HG03520 (cell line): ENCODE measurements around the gene SEPTIN1.
A peak's percentile ranks its signal among the peaks of the same experiment; 100 is the strongest.
"Not testable (repeated sequence)": the region's sequence is repeated elsewhere in the genome, so short reads cannot be mapped to it uniquely, and the experiment has no call there.

Source experiments
- ATAC-seq: cut with Tn5 transposase; IDR thresholded peaks from one replicate; pipeline ENCODE4 v1.9.1; 2021; ENCODE audit warnings: mild to moderate bottlenecking, moderate library complexity; ENCODE audit not compliant: unreplicated experiment

The SEPTIN1 gene

DNA sequence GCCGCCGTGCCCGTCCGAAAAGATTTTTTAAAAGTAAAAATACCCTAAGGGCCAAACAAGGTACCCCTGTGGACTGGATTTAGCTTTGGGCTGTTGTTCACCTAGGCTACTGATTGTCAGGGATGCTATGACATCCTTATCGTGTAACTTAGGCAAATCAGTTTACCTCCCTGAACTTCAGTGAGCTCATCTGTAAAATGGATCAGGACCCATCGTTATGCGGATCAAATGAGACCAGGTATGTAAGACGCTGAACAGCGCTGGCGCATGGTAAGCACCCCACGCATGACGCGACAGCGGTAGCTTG lies 24.4 kb upstream of the SEPTIN1 start:
- no peak for ATAC-seq

DNA sequence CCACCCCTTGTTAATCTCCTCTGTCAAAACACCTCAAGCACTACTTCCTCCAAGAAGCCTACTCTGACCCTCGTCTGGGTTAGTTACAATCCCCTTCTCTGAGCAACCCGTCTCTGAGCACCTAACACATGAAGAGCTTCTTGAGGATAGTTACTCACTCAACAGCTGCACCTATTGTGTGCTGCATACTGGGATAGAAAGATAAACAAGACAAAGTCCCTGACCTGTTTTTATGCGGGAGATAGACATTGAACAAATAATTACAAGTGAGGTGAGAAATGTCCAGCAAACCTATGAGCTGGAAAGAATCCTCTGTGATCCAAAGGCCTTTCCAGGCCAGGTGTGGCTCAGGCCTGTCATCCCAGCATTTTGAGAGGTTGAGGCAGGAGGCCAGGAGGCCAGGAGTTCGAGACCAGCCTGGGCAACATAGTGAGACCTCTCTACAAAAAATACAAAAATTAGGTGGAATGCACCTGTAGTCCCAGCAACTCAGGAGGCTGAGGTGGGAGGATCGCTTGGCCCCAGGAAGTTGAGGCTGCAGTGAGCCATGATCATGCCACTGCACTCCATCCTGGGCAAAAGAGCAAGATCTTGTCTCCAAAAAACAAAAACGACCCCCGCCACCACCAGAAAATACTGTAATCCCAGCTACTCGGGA lies 19.5 kb upstream of the SEPTIN1 start:
- ATAC-seq, result no peak

DNA sequence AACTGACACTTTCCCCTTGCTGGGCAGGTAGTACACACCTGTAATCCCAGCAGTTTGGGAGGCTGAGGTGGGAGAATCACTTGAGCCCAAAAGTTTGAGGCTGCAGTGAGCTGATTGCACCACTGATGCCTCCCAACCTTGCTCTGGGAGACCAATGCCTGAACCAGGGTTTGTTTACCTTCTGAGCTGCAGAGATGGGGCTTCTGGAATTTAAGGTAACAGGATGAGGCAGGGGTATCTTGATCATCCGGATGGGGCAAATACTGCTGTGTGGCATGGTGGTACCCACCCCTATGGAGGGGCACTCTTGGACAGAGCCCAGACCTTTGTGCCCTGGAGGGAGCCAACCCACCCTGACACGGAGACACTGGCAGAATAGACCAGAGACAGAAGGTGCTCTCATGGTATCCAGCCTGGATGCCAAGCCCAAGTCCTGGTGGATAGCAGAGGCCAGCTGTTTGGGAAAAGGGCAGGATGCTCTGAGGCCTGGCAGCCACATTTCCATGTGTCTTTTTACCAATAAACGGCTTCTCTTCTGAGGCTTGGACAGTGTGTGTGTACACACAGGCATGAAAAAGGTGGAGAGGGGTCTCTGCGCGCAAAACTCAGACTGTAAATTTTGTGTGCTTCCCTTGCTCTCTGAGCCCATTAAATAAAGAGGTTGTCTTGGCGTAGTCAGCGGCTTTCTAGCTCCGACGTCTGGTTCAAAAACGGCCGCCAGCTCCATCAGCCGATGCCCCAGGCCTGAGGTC lies 17.2 kb upstream of the SEPTIN1 start:
- no peak for ATAC-seq

DNA sequence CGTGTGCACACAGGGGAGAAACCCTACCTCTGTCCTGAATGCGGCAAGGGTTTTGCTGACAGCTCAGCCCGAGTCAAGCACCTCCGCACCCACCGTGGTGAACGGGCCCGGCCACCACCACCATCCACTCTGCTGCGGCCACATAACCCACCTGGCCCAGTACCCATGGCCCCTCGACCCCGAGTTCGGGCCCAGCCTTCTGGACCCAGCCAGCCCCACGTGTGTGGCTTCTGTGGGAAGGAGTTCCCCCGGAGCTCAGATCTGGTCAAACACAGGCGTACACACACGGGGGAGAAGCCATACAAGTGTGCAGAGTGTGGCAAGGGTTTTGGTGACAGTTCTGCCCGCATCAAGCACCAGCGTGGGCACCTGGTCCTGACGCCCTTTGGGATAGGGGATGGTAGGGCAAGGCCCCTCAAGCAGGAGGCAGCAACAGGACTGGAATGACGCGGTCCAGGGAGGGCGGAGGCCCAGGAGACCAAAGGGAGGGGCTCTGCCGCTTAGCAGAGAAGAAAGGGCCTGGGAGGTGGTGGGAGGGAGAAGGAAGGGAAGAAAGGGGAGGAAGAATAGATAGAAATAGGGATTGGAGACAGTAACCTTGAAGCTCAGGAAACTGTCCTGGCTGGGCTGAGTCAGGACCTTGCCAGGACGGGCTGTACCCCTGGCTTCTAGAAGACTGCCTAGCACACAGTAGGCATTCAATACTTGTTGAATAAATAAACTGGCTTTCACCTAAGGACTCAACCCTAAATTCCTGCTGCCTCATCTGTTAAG lies 16.5 kb upstream of the SEPTIN1 start:
- no peak for ATAC-seq

DNA sequence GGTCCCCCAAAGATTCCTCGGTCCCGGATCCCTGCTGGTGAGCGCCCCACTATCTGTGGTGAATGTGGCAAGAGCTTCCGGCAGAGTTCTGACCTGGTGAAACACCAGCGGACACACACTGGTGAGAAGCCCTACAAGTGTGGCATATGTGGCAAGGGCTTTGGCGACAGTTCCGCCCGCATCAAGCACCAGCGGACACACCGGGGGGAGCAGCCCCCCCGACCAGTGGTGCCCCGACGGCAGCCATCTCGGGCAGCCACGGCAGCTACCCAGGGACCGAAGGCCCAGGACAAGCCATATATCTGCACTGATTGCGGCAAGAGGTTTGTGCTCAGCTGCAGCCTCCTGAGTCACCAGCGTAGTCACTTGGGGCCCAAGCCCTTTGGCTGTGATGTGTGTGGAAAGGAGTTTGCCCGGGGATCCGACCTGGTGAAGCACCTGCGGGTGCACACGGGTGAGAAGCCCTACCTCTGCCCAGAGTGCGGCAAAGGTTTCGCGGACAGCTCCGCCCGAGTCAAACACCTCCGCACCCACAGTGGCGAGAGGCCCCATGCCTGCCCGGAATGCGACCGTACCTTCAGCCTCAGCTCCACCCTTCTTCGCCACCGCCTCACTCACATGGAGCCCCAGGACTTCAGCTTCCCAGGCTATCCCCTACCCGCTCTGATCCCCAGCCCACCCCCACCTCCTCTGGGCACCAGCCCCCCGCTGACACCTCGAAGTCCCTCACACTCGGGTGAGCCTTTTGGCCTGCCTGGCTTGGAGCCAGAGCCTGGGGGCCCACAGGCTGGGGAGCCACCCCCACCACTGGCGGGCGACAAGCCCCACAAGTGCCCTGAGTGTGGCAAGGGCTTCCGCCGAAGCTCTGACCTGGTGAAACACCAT lies 15.7 kb upstream of the SEPTIN1 start:
- ATAC-seq, result no peak

DNA sequence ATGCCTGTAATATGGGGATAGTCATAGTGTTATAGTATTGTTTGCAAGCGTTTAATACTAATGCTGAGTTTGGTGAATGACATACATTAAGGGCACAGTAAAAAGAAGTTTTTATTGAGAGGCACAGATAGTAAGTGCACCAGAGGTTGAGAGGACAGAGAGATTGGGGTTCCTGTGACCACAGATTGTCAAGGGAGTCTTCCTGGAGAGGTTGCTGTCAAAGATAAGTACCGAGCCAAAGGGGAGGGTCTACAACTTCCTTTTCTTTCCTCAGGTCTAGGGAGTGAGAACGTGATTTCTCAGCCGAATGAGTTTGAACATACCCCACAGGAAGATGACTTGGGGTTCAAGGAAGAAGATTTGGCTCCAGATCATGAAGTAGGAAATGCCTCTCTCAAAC lies 14.7 kb upstream of the SEPTIN1 start:
- no peak for ATAC-seq

DNA sequence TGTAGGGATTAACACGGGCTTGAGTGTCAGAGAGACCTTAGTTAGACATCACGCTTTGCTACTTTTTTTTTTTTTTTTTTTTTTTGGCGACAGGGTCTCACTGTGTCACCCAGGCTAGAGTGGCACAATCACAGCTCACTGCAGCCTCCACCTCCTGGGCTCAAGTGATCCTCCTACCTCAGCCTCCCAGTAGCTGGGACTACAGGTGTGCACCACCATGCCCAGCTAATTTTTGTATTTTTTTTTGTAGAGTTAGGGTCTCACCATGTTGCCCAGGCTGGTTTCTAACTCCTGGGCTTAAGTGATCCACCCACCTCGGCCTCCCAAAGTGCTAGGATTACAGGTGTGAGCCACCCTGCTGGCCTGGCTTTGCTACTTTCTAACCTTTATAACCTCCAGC lies 14.3 kb upstream of the SEPTIN1 start:
- not testable (repeated sequence) for ATAC-seq

DNA sequence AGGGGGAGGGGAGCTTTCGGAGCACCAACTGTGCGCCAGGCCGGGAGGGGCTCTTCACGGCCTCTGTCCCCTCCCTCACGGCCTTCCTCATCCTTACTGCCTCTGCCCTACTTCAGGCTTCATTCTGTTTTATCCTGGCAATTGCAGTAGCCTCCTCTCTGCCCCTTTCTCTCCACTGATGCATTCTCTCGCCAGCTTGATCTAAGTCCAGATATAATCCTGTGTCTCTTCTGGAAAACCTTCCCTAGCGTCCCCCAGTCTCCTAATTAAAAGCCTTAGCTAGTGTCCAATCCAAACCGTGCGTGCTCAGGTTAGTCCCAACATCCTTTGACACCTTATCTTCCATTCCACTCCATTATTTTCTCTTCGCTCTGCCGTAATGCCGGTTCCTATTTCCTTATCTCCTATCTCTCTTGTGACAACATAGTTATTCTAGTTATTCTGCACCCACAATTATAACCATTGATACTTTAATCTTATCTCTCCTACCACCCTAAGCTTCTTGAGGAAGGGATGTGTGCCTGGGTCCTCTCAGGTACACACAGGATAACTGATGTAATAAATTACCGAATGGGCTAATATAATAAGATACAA lies 13.7 kb upstream of the SEPTIN1 start:
- no peak for ATAC-seq

DNA sequence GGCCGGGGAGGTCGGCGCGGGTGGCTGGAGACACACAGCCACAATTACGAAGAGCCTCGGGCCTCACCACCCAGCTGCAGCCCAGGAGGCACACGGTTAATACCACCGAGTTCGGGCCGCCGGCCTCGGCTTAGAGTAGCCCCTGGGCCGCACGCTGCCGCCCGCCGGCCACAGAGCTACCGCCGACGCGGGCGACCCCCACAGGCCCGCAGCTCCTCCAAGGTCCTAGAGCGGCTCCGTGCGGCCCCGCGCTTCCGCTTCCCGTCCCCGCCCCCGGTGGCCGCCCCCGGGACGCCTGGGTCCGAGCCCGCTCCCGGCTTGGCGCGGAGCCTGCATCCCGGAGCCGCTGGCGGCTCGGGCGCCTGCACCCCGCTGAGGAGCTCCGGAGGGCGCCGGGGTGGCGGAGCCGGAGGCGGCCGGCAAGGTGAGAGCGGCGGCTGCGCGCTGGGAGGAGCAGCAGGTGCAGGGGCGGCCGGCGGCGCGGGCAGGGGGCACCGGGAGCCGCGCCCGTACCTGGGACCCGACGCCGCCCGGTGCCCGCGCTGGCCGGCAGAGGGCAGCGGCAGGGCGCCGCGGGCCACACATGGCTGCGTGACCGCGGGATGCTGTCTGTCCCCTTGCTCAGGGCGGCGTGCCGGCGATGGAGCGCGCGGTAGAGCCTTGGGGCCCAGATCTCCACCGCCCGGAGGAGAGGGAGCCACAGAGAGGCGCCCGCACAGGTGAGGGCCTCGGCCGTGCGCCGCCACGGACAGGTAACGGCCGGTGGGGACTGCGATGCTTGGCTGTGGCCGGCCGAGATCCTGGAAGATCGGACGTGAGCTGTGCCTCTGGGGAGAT lies 13.0 kb upstream of the SEPTIN1 start, which contains the start of gene ZNF48:
Gene ZNF48, plus strand, starts transcription at position 266 of the 837 bp plus-strand sequence. Its CDS starts 375 bp downstream, at position 641.
- peak; percentile 36 for ATAC-seq

DNA sequence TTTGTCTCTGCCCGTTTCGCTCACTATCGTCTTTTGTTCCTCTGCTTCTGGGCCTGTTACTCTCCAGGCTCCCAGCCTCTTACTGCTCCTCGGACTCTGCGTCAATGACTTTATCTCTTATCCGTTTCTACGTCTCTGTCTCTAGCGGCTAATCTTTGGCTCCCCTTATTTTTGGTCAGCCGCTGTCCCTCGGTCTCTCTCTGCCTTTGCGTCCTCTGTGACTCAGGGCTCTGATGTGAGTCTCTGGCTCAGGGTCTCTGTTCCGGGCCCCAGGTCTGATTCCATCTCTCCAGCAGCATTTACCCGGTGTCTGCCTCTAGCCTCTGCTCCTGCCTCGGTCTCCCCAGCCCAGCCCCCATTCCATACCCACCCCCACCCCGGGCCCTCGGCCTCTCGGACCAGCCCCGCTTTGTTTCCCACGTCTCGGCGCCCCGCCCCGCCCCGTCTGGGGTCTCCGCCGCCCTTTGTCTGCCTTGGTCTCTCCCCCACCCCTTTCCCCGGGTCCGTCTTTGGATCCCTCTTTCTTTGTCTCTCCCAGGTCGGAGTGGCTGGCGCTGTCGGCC lies 12.3 kb upstream of the SEPTIN1 start:
- ATAC-seq, result no peak

DNA sequence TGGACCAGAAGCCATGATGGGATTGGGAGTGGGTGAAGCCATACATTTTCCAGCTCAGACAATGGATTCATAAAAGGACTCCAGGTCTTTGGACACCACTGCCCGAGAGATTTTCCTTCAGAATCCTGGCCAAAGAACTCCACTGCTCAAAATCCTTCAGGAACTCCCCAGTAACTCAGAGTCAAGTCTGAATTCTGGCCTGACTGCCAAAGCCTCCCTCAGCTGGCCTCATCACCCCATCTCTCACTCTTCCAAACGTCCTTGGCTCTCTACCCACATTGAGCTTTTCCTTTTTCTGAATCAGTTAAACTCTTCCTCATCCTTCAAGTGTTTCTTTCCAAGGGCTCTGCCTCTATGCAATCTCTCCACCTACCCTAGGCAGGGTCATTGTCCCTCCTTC lies 1.2 kb upstream of the SEPTIN1 start:
- no peak for ATAC-seq

DNA sequence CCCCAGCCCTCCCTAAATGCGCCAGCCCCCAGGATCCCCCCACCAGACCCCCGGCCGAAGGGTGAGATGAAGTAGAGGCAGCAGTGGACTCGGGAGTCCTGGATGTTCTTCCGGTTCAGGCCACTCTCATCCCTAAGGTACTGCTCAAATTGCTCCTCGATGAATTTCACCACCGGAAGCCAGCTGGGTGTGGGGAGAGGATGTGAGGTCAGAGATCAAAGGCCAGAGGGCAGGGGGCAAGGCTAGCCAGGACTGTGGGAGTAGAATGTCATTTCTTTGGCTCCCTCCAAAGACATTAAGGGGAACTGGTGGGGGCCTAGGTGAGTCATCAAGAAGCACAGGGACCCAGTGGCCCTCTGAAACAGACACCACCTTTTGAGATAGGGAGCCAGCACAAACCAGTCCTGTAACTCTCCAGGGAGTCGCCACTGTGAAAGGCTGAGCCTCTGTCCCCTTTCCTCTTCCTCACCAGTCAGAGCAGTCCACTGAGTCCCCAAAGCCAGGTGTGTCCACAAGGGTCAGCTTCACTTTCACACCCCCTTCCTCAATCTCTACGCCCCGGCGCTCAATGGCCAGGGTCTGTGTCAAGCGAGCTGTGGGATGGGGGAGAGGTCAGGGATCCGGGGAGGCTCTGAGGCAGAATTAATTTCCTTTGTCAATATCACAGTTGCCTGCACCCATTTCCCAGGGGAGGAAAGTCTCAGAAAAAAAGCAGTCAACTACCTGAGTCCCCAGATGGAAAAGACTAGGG lies 895 bp downstream of the SEPTIN1 start:
- no peak for ATAC-seq

DNA sequence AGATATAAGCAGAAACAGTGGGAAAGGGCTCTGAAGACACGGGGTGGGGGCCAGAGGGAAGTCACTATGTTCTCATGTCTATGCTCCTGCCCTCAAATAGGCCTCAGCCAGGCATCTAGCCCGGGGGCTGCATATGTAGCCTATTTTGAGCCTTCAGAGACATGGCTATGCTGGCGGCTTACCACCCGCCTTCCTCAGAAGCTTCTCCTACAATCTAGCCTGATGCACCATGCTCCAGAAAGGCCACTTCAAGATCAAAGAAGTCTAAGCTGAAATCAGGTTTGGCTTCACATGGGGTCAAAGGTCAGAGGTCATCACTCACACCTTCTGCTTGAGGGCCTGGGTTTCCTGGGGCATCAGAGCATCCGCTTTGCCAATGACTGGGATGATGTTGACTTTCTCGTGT lies 1.6 kb downstream of the SEPTIN1 start:
- no peak for ATAC-seq

DNA sequence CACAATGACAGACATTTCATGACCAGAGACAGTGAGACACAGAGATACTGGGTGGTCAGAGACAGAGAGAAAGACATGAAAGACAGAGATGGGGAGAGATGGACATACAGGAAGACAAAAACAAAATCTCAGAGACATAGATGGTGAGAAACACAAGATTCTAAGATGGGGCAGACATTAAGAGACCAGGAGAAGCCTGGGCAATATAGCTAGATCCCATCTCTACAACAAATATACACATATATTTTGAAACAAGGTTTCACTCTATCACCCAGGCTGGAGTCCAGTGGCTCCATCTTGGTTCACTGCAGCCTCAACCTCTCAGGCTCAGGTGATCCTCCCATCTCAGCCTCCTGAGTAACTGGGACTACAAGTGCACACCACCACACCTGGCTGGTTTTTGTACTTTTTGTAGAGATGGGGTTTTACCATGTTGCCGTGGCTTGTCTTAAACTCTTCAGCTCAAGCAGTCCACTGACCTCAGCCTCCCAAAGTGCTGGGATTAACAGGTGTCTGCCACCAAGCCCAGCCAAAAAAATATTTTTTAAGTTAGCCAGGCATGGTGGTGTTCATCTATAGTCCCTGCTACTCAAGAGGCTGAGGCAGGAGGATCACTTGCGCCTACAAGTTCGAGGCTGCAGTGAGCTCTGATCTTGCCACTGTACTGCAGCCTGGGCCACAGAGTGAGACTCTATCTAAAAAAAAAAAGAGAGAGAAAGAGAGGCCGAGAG lies 2.1 kb downstream of the SEPTIN1 start:
- no peak for ATAC-seq

DNA sequence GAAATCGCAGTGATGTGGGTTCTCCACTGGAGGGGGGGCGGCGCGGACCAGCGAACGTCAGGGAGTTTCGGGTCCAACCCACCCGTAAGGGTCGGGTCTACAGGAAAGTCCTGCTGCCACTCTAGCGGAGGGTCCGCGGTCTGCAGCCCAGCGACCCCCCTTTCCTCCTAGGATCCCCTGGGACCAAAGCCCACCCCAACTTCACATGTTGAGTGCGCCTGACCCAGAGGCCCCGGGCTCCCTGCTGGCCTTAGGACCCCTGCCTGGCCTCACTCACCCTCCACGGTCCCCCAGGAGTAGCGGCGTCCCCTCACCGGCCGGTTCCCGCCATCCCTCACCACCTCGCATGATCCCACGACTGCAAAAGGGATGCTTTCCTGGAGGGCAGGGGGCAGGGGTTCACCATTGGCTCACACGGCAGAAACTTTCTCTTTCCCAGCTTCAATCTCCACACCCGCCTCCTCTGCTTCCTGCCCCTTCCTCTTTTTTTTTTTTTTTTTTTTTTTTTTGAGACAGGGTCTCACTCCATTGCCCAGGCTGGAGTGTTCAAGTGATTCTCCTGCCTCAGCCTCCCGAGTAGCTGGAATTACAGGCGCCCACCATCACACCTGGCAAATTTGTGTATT lies 3.1 kb downstream of the SEPTIN1 start:
- no peak for ATAC-seq

DNA sequence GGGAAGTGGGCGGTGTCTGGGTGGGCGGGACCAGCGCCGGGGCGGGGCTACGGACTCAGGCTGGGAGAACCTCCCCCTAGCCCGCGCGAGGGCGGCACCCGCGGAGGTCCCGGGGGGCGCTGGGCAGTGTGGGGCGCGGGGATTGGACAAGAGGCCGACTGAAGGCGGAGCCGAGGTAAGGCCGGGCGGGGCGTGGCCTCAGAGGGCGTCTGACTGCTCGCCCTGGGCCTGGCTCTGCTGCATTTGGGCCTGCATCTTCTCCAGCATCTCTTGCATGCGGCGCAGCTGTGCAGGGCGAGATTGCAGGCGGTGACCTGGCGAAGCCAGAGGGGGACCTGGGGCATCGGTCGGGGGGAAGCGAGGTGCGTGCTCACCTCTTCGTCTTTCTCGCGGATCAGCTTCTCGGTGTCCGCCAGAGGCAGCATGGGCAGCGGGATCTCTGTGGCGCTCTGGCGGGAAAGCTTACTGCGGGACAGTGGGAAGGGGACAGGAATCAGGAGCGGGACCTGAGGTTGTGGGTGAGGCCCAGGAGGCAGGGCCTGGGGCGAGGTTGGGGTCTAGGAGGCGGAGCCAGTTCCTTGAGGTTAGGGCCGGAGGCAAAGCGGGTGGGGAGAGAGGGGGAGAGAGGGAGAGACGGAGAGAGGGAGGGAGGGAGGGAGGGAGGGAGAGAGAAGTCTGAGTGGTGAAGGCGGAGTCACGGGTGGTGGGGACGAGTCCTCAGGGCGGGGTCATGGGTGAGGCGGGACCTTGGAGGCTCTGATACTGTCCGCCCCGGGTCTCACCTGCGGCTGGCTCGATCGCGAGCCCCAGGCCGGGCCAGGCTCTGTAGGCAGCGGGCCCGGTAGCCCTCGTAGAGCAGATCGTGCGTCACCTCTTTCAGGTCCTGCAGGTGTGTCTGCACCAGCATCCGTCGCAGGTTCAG lies 3.9 kb downstream of the SEPTIN1 start:
- ATAC-seq, result peak; percentile 82
